Suprapubic skin (tissue), 3 donors: Measurements from ENCODE around the gene NT5C3B.

Source experiments
- CTCF ChIP-seq, 2 donors: fragments of 200-600 bp in 1 of 2; fragments of 450-650 bp in 1 of 2; sonication (generic) in 1 of 2; IDR thresholded peaks; one replicate each; pipeline ENCODE4 v1.5.1; 2016 to 2019; ENCODE audit warnings: antibody characterized with exemption in 2 of 2, mild to moderate bottlenecking in 1 of 2, moderate library complexity in 1 of 2
- EP300 ChIP-seq: sonication (generic); formaldehyde crosslinking; IDR thresholded peaks from one replicate; pipeline ENCODE4 v1.6.1; 2017; ENCODE audit warnings: antibody characterized with exemption
- POLR2A ChIP-seq, 2 donors: fragments of 450-650 bp; IDR thresholded peaks; one replicate each; pipeline ENCODE4 v1.6.1; 2017; ENCODE audit warnings: antibody characterized with exemption in 2 of 2, mild to moderate bottlenecking in 2 of 2, moderate library complexity in 2 of 2

- TF ChIP-seq CTCF (IDR thresholded peaks at IDR 0.05) = no peak
- no peak for TF ChIP-seq POLR2A (IDR thresholded peaks at IDR 0.05)
- TF ChIP-seq EP300 = no peak
These were observed 32.5 kb upstream of the NT5C3B start for GRCh38 chr17:41868568-41868967.
